Panc1 (cell line): Measurements from ENCODE around the gene ITGAX. TPM values are rescaled to one million over a fixed set of nuclear protein-coding genes. Genes with fewer than 3 reads are reported as not detected.

Experiments used
- ATAC-seq: fragments of 200-7000 bp; cut with Tn5 transposase; 2 replicates; pipeline ENCODE4 v1.9.1; 2020; ENCODE audit warnings: mild to moderate bottlenecking, moderate library complexity
- BruUV-seq: library from RNA; stranded (reverse); fragments of 400-500 nt; replicated peaks from 2 replicates; lab custom pipeline; 2021; lab: Mats Ljungman, UMichigan
- CTCF ChIA-PET: fragments of 300-600 bp; sonication (Branson Sonifier 250); formaldehyde crosslinking; loops from one replicate; lab custom pipeline; 2022; ENCODE audit warnings: antibody characterized with exemption; lab: Charles Lee
- POLR2A ChIA-PET: fragments of 300-600 bp; sonication (Branson Sonifier 250); formaldehyde crosslinking; loops from one replicate; lab custom pipeline; 2022; ENCODE audit warnings: antibody characterized with exemption; lab: Charles Lee
- DNase-seq: peaks from one replicate; pipeline ENCODE4 v3.0.0-alpha.2; 2010; ENCODE audit warnings: low read depth, low spot score
- H3K27ac ChIP-seq: 2 replicates; pipeline ENCODE4 v1.5.1; 2011; ENCODE audit warnings: mild to moderate bottlenecking, low read length, inconsistent platforms
- H3K27me3 ChIP-seq: fragments of 200-500 bp; sonication (Bioruptor generic); 2 replicates; pipeline ENCODE4 v1.6.0; 2014; ENCODE audit warnings: low read length, inconsistent platforms; ENCODE audit not compliant: control insufficient read depth, insufficient read depth
- H3K36me3 ChIP-seq: fragments of 200-500 bp; sonication (Bioruptor generic); 2 replicates; pipeline ENCODE4 v1.5.1; 2014; ENCODE audit warnings: inconsistent platforms, mild to moderate bottlenecking, low read length, moderate library complexity; ENCODE audit not compliant: control insufficient read depth, insufficient read depth
- H3K4me1 ChIP-seq: 2 replicates; pipeline ENCODE4 v1.5.1; 2011; ENCODE audit warnings: inconsistent platforms, mild to moderate bottlenecking, low read length, moderate library complexity; ENCODE audit not compliant: control insufficient read depth, insufficient read depth
- H3K4me3 ChIP-seq, 2 experiments: 2 replicates each; pipeline ENCODE4 v1.5.1; 2011 to 2012; ENCODE audit warnings: low read depth in 2 of 2, low read length in 2 of 2, mild to moderate bottlenecking in 2 of 2, inconsistent platforms in 1 of 2, moderate library complexity in 1 of 2
- H3K9me3 ChIP-seq: fragments of 200-500 bp; sonication (Bioruptor generic); 2 replicates; pipeline ENCODE4 v1.5.1; 2014; ENCODE audit warnings: low read depth, mild to moderate bottlenecking, inconsistent platforms, low read length, moderate library complexity; ENCODE audit not compliant: control insufficient read depth, insufficient read depth
- CTCF ChIP-seq: fragments of 450-650 bp; IDR thresholded peaks from 2 replicates; pipeline ENCODE4 v1.5.1; 2017; ENCODE audit warnings: mild to moderate bottlenecking
- POLR2AphosphoS5 ChIP-seq: IDR thresholded peaks from 2 replicates; pipeline ENCODE4 v1.6.1; 2012; ENCODE audit warnings: mild to moderate bottlenecking, low read depth, low read length, moderate library complexity
- REST ChIP-seq, 2 experiments: IDR thresholded peaks; 2 replicates each; pipeline ENCODE4 v1.6.1; 2011 to 2012; ENCODE audit warnings: low read depth in 2 of 2, control low read depth in 1 of 2, low read length in 1 of 2, mild to moderate bottlenecking in 1 of 2, moderate library complexity in 1 of 2; ENCODE audit not compliant: insufficient read depth in 1 of 2
- SIN3A ChIP-seq: IDR thresholded peaks from 2 replicates; pipeline ENCODE4 v1.6.1; 2012; ENCODE audit warnings: low read depth, mild to moderate bottlenecking, low read length, moderate library complexity, borderline replicate concordance; ENCODE audit not compliant: insufficient read depth
- TCF7L2 ChIP-seq: IDR thresholded peaks from 2 replicates; pipeline ENCODE4 v1.6.1; 2011; ENCODE audit warnings: mild to moderate bottlenecking, low read depth, low read length, inconsistent platforms
- in situ Hi-C: cut with HindIII; loops from 2 replicates; pipeline ENCODE4 v1.10.0; 2016; ENCODE audit warnings: low sequenced_read_pairs, low pct_unique_long_range_greater_than_20kb
- intact Hi-C: fragments of 100-400 bp; cut with micrococcal nuclease; formaldehyde crosslinking; loops from one replicate; pipeline ENCODE4 v1.10.0; 2022; ENCODE audit not compliant: unreplicated experiment
- total RNA-seq: library from RNA; stranded (reverse); gene quantifications from one replicate; pipeline ENCODE4 v1.2.1, GENCODE V29; 2021; ENCODE audit not compliant: unreplicated experiment

Gene ITGAX
- total RNA-seq, 1 experiment from 2014 or later = 0.49 TPM

- H3K4me1 ChIP-seq = no peaks in the 10 kb centered on the region
- POLR2A ChIA-PET = no interaction called here
- intact Hi-C loops = no loop called here
- DNase-seq (no peak), ATAC-seq (peak; percentile 62)
- peak overlapping the region; percentile 34; the same call in 1 of the 2 replicates for H3K27ac ChIP-seq
- TF ChIP-seq REST (IDR thresholded peaks at IDR 0.05; ENCODE audit: insufficient read depth in 1 of 2, low read depth in 2 of 2, low read length in 1 of 2) (no peak), SIN3A (no peak), CTCF (no peak), TCF7L2 (no peak), POLR2AphosphoS5 (no peak)
- H3K36me3 ChIP-seq = no peaks in the 10 kb centered on the region
- no peaks in the 10 kb centered on the region for H3K9me3 ChIP-seq
- CTCF ChIA-PET = interaction anchor here (0.6 to 0.7 kb wide), 2 partner anchors 440 to 486 kb away, joined by 3 to 4 read pairs; no protein-coding TSS in a partner anchor
- peak overlapping the region; percentile 32 to 40 for H3K4me3 ChIP-seq
- in situ Hi-C loops = no loop called here
- no peaks in the 10 kb centered on the region for H3K27me3 ChIP-seq
- BruUV-seq = no TSS peak
Measured at GRCh38 chr16:31427441-31428278, 72.7 kb downstream of the ITGAX start.

- POLR2A ChIA-PET = no interaction called here
- H3K27ac ChIP-seq = peak within 1 kb of the TSS; percentile 34; the same call in 1 of the 2 replicates
- H3K4me1 ChIP-seq = no peaks in the 10 kb centered on the region
- H3K36me3 ChIP-seq = no peaks in the 10 kb centered on the region
- TF ChIP-seq TCF7L2 (no peak), SIN3A (no peak), REST (IDR thresholded peaks at IDR 0.05; ENCODE audit: insufficient read depth in 1 of 2, low read depth in 2 of 2, low read length in 1 of 2) (no peak), CTCF (no peak), POLR2AphosphoS5 (no peak)
- CTCF ChIA-PET = no interaction called here
- no peaks in the 10 kb centered on the region for H3K9me3 ChIP-seq
- no peak for ATAC-seq
- no peak for DNase-seq
- in situ Hi-C loops = no loop called here
- H3K4me3 ChIP-seq = peak within 1 kb of the TSS; percentile 32 to 40
- intact Hi-C loops = no loop called here
- no TSS peak for BruUV-seq
- H3K27me3 ChIP-seq = no peaks in the 10 kb centered on the region
Measured at GRCh38 chr16:31428279-31428597, 73.3 kb downstream of the ITGAX start, which contains the start of gene COX6A2. TSS of gene COX6A2 (minus strand) at chr16:31428360. CDS start at chr16:31428325, 35 bp downstream.
